Thyroid gland (tissue), 4 donors: ENCODE results near the gene KRT6C. TPM values are rescaled to one million over a fixed set of nuclear protein-coding genes. Genes with fewer than 3 reads are reported as not detected.
"Not testable (repeated sequence)": the region's sequence is repeated elsewhere in the genome, so short reads cannot be mapped to it uniquely, and the experiment has no call there.

Experiments
- DNase-seq, 2 donors: peaks; one replicate each; pipeline ENCODE4 v3.0.0-alpha.2; 2019
- H3K27ac ChIP-seq, 3 donors: fragments of 200-600 bp; sonication (generic); 1 replicate in 2 of 3; 2 replicates in 1 of 3; pipeline ENCODE4 v1.5.1; 2016 to 2019; ENCODE audit warnings: mild to moderate bottlenecking in 1 of 3, moderate library complexity in 1 of 3
- H3K27me3 ChIP-seq: fragments of 200-600 bp; sonication (generic); one replicate; pipeline ENCODE4 v1.5.1; 2019
- H3K36me3 ChIP-seq, 2 donors: fragments of 200-600 bp; sonication (generic); one replicate each; pipeline ENCODE4 v1.5.1; 2016 to 2019
- H3K4me1 ChIP-seq, 2 donors: fragments of 200-600 bp; sonication (generic); one replicate each; pipeline ENCODE4 v1.5.1; 2017 to 2019
- H3K4me3 ChIP-seq, 3 donors: fragments of 200-600 bp; sonication (generic); replicated peaks in 1 of 3; 1 replicate in 2 of 3; 2 replicates in 1 of 3; pipeline ENCODE4 v1.5.1; 2016; ENCODE audit warnings: mild to moderate bottlenecking in 1 of 3
- H3K9me3 ChIP-seq: fragments of 200-600 bp; sonication (generic); one replicate; pipeline ENCODE4 v1.5.1; 2017
- POLR2A ChIP-seq, 2 donors: fragments of 450-650 bp; IDR thresholded peaks; one replicate each; pipeline ENCODE4 v1.6.1; 2017; ENCODE audit warnings: antibody characterized with exemption in 2 of 2, mild to moderate bottlenecking in 2 of 2, moderate library complexity in 1 of 2
- WGBS, 2 donors: methylation state at CpG; one replicate each; pipeline ENCODE4 v1.1.5; 2017; 5-methylcytosine and 5-hydroxymethylcytosine counted together
- intact Hi-C: fragments of 100-400 bp; cut with DNase I; formaldehyde crosslinking; loops from one replicate; pipeline ENCODE4 v1.15.1; 2023
- total RNA-seq, 4 donors: library from RNA; depleted of rRNA; stranded (reverse); fragments of >200 nt; gene quantifications; one replicate each; pipeline ENCODE4 v1.2.3, GENCODE V29; 2016
- TF ChIP-seq, protein P1 (sequence below), 6 experiments: fragments of 200-600 bp in 3 of 6; fragments of 450-650 bp in 3 of 6; sonication (generic) in 3 of 6; IDR thresholded peaks; one replicate each; pipeline ENCODE4 v1.5.1; 2016 to 2019; ENCODE audit warnings: antibody characterized with exemption in 6 of 6, mild to moderate bottlenecking in 2 of 6, inconsistent platforms in 1 of 6, moderate library complexity in 1 of 6

The KRT6C gene
- total RNA-seq, 4 donors from 2014 or later = not detected

DNA sequence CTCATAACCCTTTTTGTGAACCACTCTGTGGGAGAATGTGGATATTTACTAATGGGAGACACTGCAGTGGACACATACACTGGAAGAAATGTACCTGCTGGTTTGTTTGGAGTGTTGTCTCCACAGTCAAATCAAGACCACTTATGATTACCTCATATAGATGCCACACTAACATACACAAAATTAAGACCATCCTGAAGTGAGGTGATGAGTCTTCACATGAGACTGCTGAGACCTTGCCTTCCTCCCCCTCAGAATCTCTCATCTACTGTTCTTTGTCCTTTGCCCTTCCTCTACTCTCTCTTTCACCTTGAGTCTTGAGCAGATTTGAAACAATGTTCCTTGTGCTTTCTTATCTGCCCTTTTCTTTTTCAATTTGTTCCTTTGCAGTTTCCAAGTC lies 15.1 kb upstream of the KRT6C start:
- Histone ChIP-seq H3K27me3 (no peaks in the 10 kb centered on the region), H3K36me3 (no peaks in the 10 kb centered on the region), H3K4me1 (peaks cover 0 to 2% of the 10 kb centered on the region in 2 donors), H3K9me3 (no peaks in the 10 kb centered on the region), H3K27ac (no peak overlapping the region), H3K4me3 (no peak overlapping the region)
- TF ChIP-seq POLR2A (IDR thresholded peaks at IDR 0.05) = no peak
- TF ChIP-seq, protein P1, sequence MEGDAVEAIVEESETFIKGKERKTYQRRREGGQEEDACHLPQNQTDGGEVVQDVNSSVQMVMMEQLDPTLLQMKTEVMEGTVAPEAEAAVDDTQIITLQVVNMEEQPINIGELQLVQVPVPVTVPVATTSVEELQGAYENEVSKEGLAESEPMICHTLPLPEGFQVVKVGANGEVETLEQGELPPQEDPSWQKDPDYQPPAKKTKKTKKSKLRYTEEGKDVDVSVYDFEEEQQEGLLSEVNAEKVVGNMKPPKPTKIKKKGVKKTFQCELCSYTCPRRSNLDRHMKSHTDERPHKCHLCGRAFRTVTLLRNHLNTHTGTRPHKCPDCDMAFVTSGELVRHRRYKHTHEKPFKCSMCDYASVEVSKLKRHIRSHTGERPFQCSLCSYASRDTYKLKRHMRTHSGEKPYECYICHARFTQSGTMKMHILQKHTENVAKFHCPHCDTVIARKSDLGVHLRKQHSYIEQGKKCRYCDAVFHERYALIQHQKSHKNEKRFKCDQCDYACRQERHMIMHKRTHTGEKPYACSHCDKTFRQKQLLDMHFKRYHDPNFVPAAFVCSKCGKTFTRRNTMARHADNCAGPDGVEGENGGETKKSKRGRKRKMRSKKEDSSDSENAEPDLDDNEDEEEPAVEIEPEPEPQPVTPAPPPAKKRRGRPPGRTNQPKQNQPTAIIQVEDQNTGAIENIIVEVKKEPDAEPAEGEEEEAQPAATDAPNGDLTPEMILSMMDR (IDR thresholded peaks at IDR 0.05) = no peak
- intact Hi-C loops = no loop called here
- DNase-seq = no peak

DNA sequence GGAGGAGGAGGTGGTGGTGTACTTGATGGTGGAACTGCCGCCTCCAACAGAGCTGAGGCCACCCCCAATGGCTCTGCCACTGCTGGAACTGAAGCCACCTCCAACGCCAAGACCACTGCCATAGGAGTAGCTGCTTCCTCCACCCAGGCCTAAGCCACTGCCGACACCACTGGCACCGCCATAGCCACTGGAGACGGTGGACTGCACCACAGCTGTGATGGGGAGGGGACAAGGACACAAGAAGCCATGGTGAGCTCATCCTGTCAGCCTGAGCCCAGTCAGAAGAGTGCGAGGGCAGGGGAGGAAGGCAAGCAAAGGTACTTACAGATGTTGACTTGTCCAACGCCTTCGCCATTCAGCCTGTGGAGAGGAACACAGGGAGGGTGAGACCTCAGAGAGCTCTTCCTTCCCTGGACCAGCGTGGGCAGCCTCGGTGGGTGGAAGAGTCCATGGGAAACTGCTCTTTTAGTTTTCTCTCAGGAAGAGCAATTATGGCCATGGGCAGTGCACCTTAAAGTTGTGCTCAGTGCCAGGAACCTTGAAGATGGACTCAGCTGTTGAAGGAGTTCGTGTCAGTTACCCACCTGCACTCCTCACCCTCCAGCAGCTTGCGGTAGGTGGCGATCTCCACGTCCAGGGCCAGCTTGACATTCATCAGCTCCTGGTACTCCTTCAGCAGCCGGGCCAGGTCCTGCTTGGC lies 14.3 kb upstream of the KRT6C start:
- H3K27me3 ChIP-seq, DNase-seq, H3K9me3 ChIP-seq, H3K27ac ChIP-seq, H3K36me3 ChIP-seq, intact Hi-C loops, H3K4me3 ChIP-seq, H3K4me1 ChIP-seq: not testable (repeated sequence)
- 90 to 93% methylated on average over 8 to 9 of the region's 15 CpGs for WGBS, 2 donors

DNA sequence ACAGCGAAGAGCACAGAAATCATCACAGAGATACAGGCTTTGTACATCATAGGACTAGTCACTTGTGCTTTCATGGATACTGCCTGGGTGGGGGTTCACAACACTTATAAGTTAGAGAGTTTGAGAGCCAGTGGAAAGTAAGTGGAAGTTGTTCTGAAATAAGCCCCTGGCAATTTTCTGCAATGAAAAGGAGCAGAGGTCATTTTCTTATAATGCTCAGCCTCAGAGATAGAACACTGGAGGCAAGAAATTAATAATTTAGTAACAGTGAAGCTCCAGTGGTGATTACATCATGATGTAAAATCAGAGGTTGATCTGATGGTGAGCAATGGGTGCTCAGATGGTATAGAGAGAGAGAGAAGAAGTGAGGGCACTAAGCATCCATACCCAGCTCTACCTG lies 13.6 kb upstream of the KRT6C start:
- no peak overlapping the region for H3K4me3 ChIP-seq
- no peaks in the 10 kb centered on the region for H3K27me3 ChIP-seq
- H3K9me3 ChIP-seq = no peaks in the 10 kb centered on the region
- no peak overlapping the region for H3K27ac ChIP-seq
- 49 to 54% methylated on average over 1 of the region's 1 CpG for WGBS, 2 donors
- no peaks in the 10 kb centered on the region for H3K36me3 ChIP-seq
- H3K4me1 ChIP-seq = no peaks in the 10 kb centered on the region
- intact Hi-C loops = no loop called here
- DNase-seq = no peak
- TF ChIP-seq POLR2A (IDR thresholded peaks at IDR 0.05) = no peak
- TF ChIP-seq, protein P1 (IDR thresholded peaks at IDR 0.05) = no peak

DNA sequence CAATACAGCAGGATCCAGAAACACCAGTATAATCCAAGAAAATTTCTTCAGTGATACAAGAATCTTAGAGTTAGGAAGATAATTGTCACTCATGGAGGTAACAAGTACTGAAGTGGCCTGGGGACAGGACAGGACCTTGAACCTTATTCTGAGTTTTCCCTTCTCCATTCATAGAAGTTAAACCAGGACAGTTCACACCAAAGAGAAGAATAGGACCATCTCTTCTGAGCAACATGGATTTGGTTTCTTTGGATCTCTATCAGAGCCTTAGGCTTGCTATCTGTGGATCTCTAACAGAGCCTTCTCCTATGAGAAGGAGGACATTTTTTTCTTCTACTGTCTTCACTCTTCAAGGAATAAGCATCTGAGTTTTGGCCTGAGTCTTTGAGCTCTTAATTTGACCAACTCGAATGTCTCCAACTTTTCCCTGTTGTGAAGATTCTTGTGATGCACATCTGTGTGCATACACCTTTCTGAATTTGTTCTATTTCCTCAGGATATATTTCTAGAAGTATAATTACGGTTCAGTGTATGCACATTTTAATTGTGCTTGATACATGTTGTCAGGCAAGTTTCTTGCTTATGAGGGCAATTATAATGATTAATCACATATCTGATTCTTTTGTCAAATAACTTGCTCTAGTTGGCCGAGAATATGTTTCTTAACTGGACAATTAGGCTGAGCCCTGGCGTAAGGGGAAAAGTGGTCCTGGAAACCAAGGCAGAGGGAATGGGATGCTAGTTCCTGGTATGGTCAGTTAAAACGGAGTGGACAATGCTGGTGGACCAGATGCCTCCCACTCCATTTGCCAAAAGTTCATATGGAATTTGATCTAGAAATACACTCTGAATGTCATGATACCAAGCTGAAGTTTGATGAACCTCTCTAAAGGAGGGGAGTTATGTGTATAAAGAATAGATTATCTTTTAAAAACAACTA lies 12.8 kb upstream of the KRT6C start:
- WGBS, 2 donors = 84 to 91% methylated on average over 5 of the region's 5 CpGs
- DNase-seq = no peak
- no peak for TF ChIP-seq POLR2A (IDR thresholded peaks at IDR 0.05)
- Histone ChIP-seq H3K27me3 (no peaks in the 10 kb centered on the region), H3K9me3 (no peaks in the 10 kb centered on the region), H3K36me3 (no peaks in the 10 kb centered on the region), H3K27ac (no peak overlapping the region), H3K4me1 (no peaks in the 10 kb centered on the region), H3K4me3 (no peak overlapping the region)
- intact Hi-C loops = no loop called here

DNA sequence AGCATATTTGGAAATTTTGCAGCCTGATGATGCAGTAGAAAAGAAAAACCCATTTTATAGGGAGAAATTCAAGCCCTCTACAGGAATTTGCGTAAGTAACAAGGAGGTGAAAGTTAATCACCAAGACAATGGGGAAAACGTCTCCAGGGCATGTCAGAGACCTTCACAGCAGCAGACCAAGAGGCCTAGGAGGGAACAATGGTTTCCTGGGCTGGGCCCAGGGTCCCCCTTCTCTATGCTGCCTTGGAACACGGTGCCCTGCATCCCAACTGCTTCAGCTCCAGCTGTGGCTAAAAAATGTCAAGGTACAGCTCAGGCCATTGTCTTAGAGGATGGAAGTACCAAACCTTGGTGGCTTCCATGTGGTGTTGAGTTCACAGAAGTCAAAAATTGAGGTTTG lies 6.5 kb upstream of the KRT6C start:
- TF ChIP-seq, protein P1 (IDR thresholded peaks at IDR 0.05) = no peak
- TF ChIP-seq POLR2A (IDR thresholded peaks at IDR 0.05) = no peak
- Histone ChIP-seq H3K36me3 (no peaks in the 10 kb centered on the region), H3K4me3 (no peak overlapping the region), H3K27me3 (no peaks in the 10 kb centered on the region), H3K4me1 (no peaks in the 10 kb centered on the region), H3K9me3 (no peaks in the 10 kb centered on the region), H3K27ac (no peak overlapping the region)
- DNase-seq = no peak
- intact Hi-C loops = no loop called here
- WGBS, 2 donors = 64 to 66% methylated on average over 3 of the region's 3 CpGs

DNA sequence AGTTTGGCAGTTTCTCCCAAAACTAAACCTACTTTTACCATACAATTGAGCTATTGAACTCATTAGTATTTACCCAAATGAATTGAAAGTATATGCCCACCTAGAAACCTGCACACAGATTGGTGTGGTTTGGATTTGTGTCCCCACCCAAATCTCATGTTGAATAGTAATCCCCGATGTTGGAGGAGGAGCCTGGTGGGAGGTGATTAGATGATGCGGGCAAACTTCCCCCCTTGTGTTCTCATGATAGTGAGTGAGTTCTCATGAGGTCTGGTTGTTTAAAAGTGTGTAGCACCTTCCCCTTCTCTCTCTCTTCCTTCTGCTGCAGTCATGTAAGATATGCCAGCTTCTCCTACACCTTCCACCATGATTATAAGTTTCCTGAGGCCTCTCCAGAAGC lies 4.0 kb upstream of the KRT6C start:
- intact Hi-C loops = no loop called here
- Histone ChIP-seq H3K36me3 (no peaks in the 10 kb centered on the region), H3K9me3 (no peaks in the 10 kb centered on the region), H3K27ac (no peak overlapping the region), H3K27me3 (no peaks in the 10 kb centered on the region), H3K4me1 (no peaks in the 10 kb centered on the region), H3K4me3 (no peak overlapping the region)
- 60 to 71% methylated on average over 2 of the region's 2 CpGs for WGBS, 2 donors
- no peak for DNase-seq
- no peak for TF ChIP-seq POLR2A (IDR thresholded peaks at IDR 0.05)
- TF ChIP-seq, protein P1 (IDR thresholded peaks at IDR 0.05) = no peak
